Measurements from ENCODE around the gene MSI2.

- TF ChIP-seq POLR2AphosphoS5 (IDR thresholded peaks at IDR 0.05; ENCODE audit: borderline replicate concordance, low read depth, low read length) (no peak), EZH2 (IDR thresholded peaks at IDR 0.05) (no peak), FOXP2 (optimal IDR thresholded peaks at IDR 0.05; ENCODE audit: control extremely low read depth, extremely low read length, insufficient read depth) (no peak)
Observed at GRCh38 chr17:57270801-57271245, 14.5 kb downstream of the MSI2 start.

All from SK-N-MC (cell line).